Measurements from ENCODE around the gene KIAA0319L.

DNA sequence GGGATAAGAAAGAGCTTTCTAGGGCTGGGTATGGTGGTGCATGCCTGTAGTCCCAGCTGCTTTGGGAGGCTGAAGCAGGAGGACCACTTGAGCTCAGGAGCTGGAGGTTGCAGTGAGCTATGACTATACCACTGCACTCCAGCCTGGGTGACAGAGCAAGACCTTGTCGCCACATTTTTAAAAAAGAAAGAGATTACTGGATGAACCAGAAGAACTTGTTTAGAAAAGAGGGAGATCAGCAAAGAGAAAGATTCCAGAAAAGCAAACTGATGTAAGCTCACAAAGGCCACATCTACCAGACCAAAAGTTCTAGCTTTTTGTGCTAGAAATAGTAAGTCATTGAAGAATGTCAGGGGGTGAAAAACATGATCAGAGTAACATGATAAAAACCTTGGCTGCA, 117.6 kb downstream of the KIAA0319L start:
- TF ChIP-seq CTCF (IDR thresholded peaks at IDR 0.05) (no peak), POLR2A (IDR thresholded peaks at IDR 0.05) (no peak)

Measured in testis (tissue), 2 donors.